Measurements from ENCODE around the gene PRSS58.

Gene PRSS58

GRCh38 chr7:142257958-142258357 is at the start of gene PRSS58:
PRSS58 (minus strand) TSS chr7:142258058; CDS start chr7:142257707, 351 bp downstream.
- peaks cover 9% of the 10 kb centered on the region for H3K9me3 Mint-ChIP-seq (ENCODE audit: low read depth)
- H3K4me1 Mint-ChIP-seq (ENCODE audit: low read depth), result no peaks in the 10 kb centered on the region
- H3K27me3 Mint-ChIP-seq, result peaks cover 6% of the 10 kb centered on the region
- peaks cover 8% of the 10 kb centered on the region for H3K36me3 Mint-ChIP-seq
- no peak within 1 kb of the TSS for H3K27ac Mint-ChIP-seq
- H3K4me3 Mint-ChIP-seq, result no peak within 1 kb of the TSS

- Mint-ChIP-seq H3K27ac (no peak overlapping the region), H3K9me3 (ENCODE audit: low read depth) (no peaks in the 10 kb centered on the region), H3K4me3 (no peak overlapping the region), H3K27me3 (peaks cover 3% of the 10 kb centered on the region), H3K36me3 (no peaks in the 10 kb centered on the region), H3K4me1 (ENCODE audit: low read depth) (peaks cover 14% of the 10 kb centered on the region)
Observed at GRCh38 chr7:142307246-142307900, 49.5 kb upstream of the PRSS58 start.

GRCh38 chr7:142303650-142304049 is 45.8 kb upstream of the PRSS58 start:
- peaks cover 4% of the 10 kb centered on the region for H3K27me3 Mint-ChIP-seq
- no peak overlapping the region for H3K4me3 Mint-ChIP-seq
- H3K27ac Mint-ChIP-seq, result no peak overlapping the region
- H3K4me1 Mint-ChIP-seq (ENCODE audit: low read depth), result peaks cover 35% of the 10 kb centered on the region
- no peaks in the 10 kb centered on the region for H3K9me3 Mint-ChIP-seq (ENCODE audit: low read depth)
- no peaks in the 10 kb centered on the region for H3K36me3 Mint-ChIP-seq

- Mint-ChIP-seq H3K36me3 (no peaks in the 10 kb centered on the region), H3K9me3 (ENCODE audit: low read depth) (no peaks in the 10 kb centered on the region), H3K27me3 (peaks cover 9% of the 10 kb centered on the region), H3K4me1 (ENCODE audit: low read depth) (peaks cover 35% of the 10 kb centered on the region), H3K27ac (no peak overlapping the region), H3K4me3 (no peak overlapping the region)
Observed at GRCh38 chr7:142301923-142302550, 44.2 kb upstream of the PRSS58 start.

- H3K27me3 Mint-ChIP-seq, result peaks cover 11% of the 10 kb centered on the region
- peak overlapping the region; percentile 3 for H3K27ac Mint-ChIP-seq
- H3K9me3 Mint-ChIP-seq (ENCODE audit: low read depth), result no peaks in the 10 kb centered on the region
- peak overlapping the region; percentile 25 for H3K4me3 Mint-ChIP-seq
- no peaks in the 10 kb centered on the region for H3K36me3 Mint-ChIP-seq
- peaks cover 35% of the 10 kb centered on the region for H3K4me1 Mint-ChIP-seq (ENCODE audit: low read depth)
Observed at GRCh38 chr7:142301299-142301698, 43.4 kb upstream of the PRSS58 start.

GRCh38 chr7:142300689-142301088 is 42.8 kb upstream of the PRSS58 start:
- no peaks in the 10 kb centered on the region for H3K36me3 Mint-ChIP-seq
- H3K4me3 Mint-ChIP-seq, result peak overlapping the region; percentile 25
- H3K27me3 Mint-ChIP-seq, result peaks cover 15% of the 10 kb centered on the region
- H3K27ac Mint-ChIP-seq, result peak overlapping the region; percentile 47
- H3K4me1 Mint-ChIP-seq (ENCODE audit: low read depth), result peaks cover 35% of the 10 kb centered on the region
- no peaks in the 10 kb centered on the region for H3K9me3 Mint-ChIP-seq (ENCODE audit: low read depth)

- H3K4me3 Mint-ChIP-seq, result peak overlapping the region; percentile 46
- peaks cover 30% of the 10 kb centered on the region for H3K4me1 Mint-ChIP-seq (ENCODE audit: low read depth)
- peaks cover 16% of the 10 kb centered on the region for H3K27me3 Mint-ChIP-seq
- no peaks in the 10 kb centered on the region for H3K9me3 Mint-ChIP-seq (ENCODE audit: low read depth)
- H3K36me3 Mint-ChIP-seq, result no peaks in the 10 kb centered on the region
- no peak overlapping the region for H3K27ac Mint-ChIP-seq
Observed at GRCh38 chr7:142299237-142299781, 41.5 kb upstream of the PRSS58 start.

GRCh38 chr7:142298627-142299026 is 40.8 kb upstream of the PRSS58 start:
- Mint-ChIP-seq H3K27me3 (peaks cover 16% of the 10 kb centered on the region), H3K9me3 (ENCODE audit: low read depth) (no peaks in the 10 kb centered on the region), H3K27ac (no peak overlapping the region), H3K36me3 (no peaks in the 10 kb centered on the region), H3K4me1 (ENCODE audit: low read depth) (peaks cover 23% of the 10 kb centered on the region), H3K4me3 (no peak overlapping the region)

- Mint-ChIP-seq H3K4me1 (ENCODE audit: low read depth) (peaks cover 22% of the 10 kb centered on the region), H3K27me3 (peaks cover 16% of the 10 kb centered on the region), H3K9me3 (ENCODE audit: low read depth) (no peaks in the 10 kb centered on the region), H3K27ac (no peak overlapping the region), H3K4me3 (no peak overlapping the region), H3K36me3 (no peaks in the 10 kb centered on the region)
Observed at GRCh38 chr7:142298009-142298408, 40.2 kb upstream of the PRSS58 start.

- no peaks in the 10 kb centered on the region for H3K4me1 Mint-ChIP-seq (ENCODE audit: low read depth)
- no peak overlapping the region for H3K27ac Mint-ChIP-seq
- H3K36me3 Mint-ChIP-seq, result peaks cover 7% of the 10 kb centered on the region
- H3K27me3 Mint-ChIP-seq, result peaks cover 18% of the 10 kb centered on the region
- H3K4me3 Mint-ChIP-seq, result no peak overlapping the region
- H3K9me3 Mint-ChIP-seq (ENCODE audit: low read depth), result peaks cover 7% of the 10 kb centered on the region
Observed at GRCh38 chr7:142280263-142280662, 22.4 kb upstream of the PRSS58 start.

GRCh38 chr7:142279601-142280000 is 21.7 kb upstream of the PRSS58 start:
- H3K4me3 Mint-ChIP-seq, result no peak overlapping the region
- peaks cover 22% of the 10 kb centered on the region for H3K27me3 Mint-ChIP-seq
- no peak overlapping the region for H3K27ac Mint-ChIP-seq
- peaks cover 12% of the 10 kb centered on the region for H3K9me3 Mint-ChIP-seq (ENCODE audit: low read depth)
- peaks cover 12% of the 10 kb centered on the region for H3K36me3 Mint-ChIP-seq
- no peaks in the 10 kb centered on the region for H3K4me1 Mint-ChIP-seq (ENCODE audit: low read depth)

- Mint-ChIP-seq H3K36me3 (peaks cover 12% of the 10 kb centered on the region), H3K4me1 (ENCODE audit: low read depth) (no peaks in the 10 kb centered on the region), H3K4me3 (no peak overlapping the region), H3K27ac (no peak overlapping the region), H3K27me3 (peaks cover 21% of the 10 kb centered on the region), H3K9me3 (ENCODE audit: low read depth) (peaks cover 12% of the 10 kb centered on the region)
Observed at GRCh38 chr7:142275028-142275427, 17.2 kb upstream of the PRSS58 start.

- peaks cover 12% of the 10 kb centered on the region for H3K36me3 Mint-ChIP-seq
- H3K27me3 Mint-ChIP-seq, result peaks cover 26% of the 10 kb centered on the region
- no peaks in the 10 kb centered on the region for H3K4me1 Mint-ChIP-seq (ENCODE audit: low read depth)
- peaks cover 12% of the 10 kb centered on the region for H3K9me3 Mint-ChIP-seq (ENCODE audit: low read depth)
- H3K4me3 Mint-ChIP-seq, result no peak overlapping the region
- H3K27ac Mint-ChIP-seq, result no peak overlapping the region
Observed at GRCh38 chr7:142272841-142273240, 15.0 kb upstream of the PRSS58 start.

GRCh38 chr7:142263598-142264380 is 5.9 kb upstream of the PRSS58 start:
- H3K4me3 Mint-ChIP-seq, result no peak overlapping the region
- H3K27ac Mint-ChIP-seq, result no peak overlapping the region
- peaks cover 8% of the 10 kb centered on the region for H3K36me3 Mint-ChIP-seq
- peaks cover 8% of the 10 kb centered on the region for H3K27me3 Mint-ChIP-seq
- H3K4me1 Mint-ChIP-seq (ENCODE audit: low read depth), result no peaks in the 10 kb centered on the region
- peaks cover 9% of the 10 kb centered on the region for H3K9me3 Mint-ChIP-seq (ENCODE audit: low read depth)

GRCh38 chr7:142250705-142251104 is 7.2 kb downstream of the PRSS58 start:
- Mint-ChIP-seq H3K4me1 (ENCODE audit: low read depth) (no peaks in the 10 kb centered on the region), H3K36me3 (no peaks in the 10 kb centered on the region), H3K9me3 (ENCODE audit: low read depth) (no peaks in the 10 kb centered on the region), H3K4me3 (no peak overlapping the region), H3K27ac (no peak overlapping the region), H3K27me3 (peaks cover 4% of the 10 kb centered on the region)
